Stomach (tissue), 9 donors: ENCODE results near the gene GIMAP8. TPM values are rescaled to one million over a fixed set of nuclear protein-coding genes. Genes with fewer than 3 reads are reported as not detected.
"Not testable (repeated sequence)": the region's sequence is repeated elsewhere in the genome, so short reads cannot be mapped to it uniquely, and the experiment has no call there.

ENCODE experiments used
- DNase-seq, 2 donors: peaks; one replicate each; pipeline versions ENCODE4 v3.0.0 to v3.0.0-alpha.2; 2013 to 2019
- H3K27ac ChIP-seq, 5 donors: fragments of 200-600 bp in 4 of 5; sonication (generic) in 4 of 5; one replicate each; pipeline ENCODE4 v1.5.1; 2013 to 2019; ENCODE audit warnings: mild to moderate bottlenecking in 1 of 5, moderate library complexity in 1 of 5
- H3K27me3 ChIP-seq, 3 donors: fragments of 200-600 bp; sonication (generic); one replicate each; pipeline ENCODE4 v1.5.1; 2017 to 2019; ENCODE audit warnings: mixed run types in 1 of 3
- H3K36me3 ChIP-seq, 4 donors: fragments of 200-600 bp; sonication (generic); 1 replicate in 3 of 4; 2 replicates in 1 of 4; pipeline ENCODE4 v1.5.1; 2016 to 2019
- H3K4me1 ChIP-seq, 4 donors: fragments of 200-600 bp; sonication (generic); one replicate each; pipeline ENCODE4 v1.5.1; 2016 to 2019
- H3K4me3 ChIP-seq, 4 donors: fragments of 200-600 bp; sonication (generic) in 3 of 4; one replicate each; pipeline ENCODE4 v1.5.1; 2016 to 2019; ENCODE audit warnings: mild to moderate bottlenecking in 1 of 4
- H3K9me3 ChIP-seq, 4 donors: fragments of 200-600 bp; sonication (generic); one replicate each; pipeline ENCODE4 v1.5.1; 2016 to 2019
- EP300 ChIP-seq: sonication (generic); formaldehyde crosslinking; IDR thresholded peaks from one replicate; pipeline ENCODE4 v1.6.1; 2017; ENCODE audit warnings: antibody characterized with exemption
- POLR2A ChIP-seq, 4 donors: fragments of 450-650 bp; IDR thresholded peaks; one replicate each; pipeline ENCODE4 v1.6.1; 2016; ENCODE audit warnings: antibody characterized with exemption in 4 of 4, control low read depth in 2 of 4, mild to moderate bottlenecking in 1 of 4, moderate library complexity in 1 of 4
- POLR2AphosphoS5 ChIP-seq, 3 donors: sonication (generic); formaldehyde crosslinking; IDR thresholded peaks; one replicate each; pipeline ENCODE4 v1.6.1; 2016; ENCODE audit warnings: antibody characterized with exemption in 3 of 3
- WGBS, 5 donors: extraction: QIAGEN DNeasy Blood & Tissue Kit in 3 of 5; methylation state at CpG; one replicate each; pipeline versions ENCODE4 v1.1.5 to v1.1.7; 2013 to 2018; 5-methylcytosine and 5-hydroxymethylcytosine counted together
- intact Hi-C: fragments of 100-400 bp; cut with DNase I; formaldehyde crosslinking; loops from one replicate; pipeline ENCODE4 v1.15.1; 2023; ENCODE audit warnings: low total_unique reads
- polyA plus RNA-seq, 3 donors: library from polyadenylated mRNA; stranded (reverse); fragments of 200-250 nt; gene quantifications; one replicate each; pipeline ENCODE4 v1.2.3, GENCODE V29; 2013
- total RNA-seq, 5 donors: library from RNA; depleted of rRNA; stranded (reverse); fragments of >200 nt; gene quantifications; one replicate each; pipeline versions ENCODE4 v1.1.0 to v1.2.3, GENCODE V29; 2014 to 2016
- TF ChIP-seq, protein P1 (sequence below), 7 experiments: fragments of 450-650 bp in 4 of 7; fragments of 200-600 bp in 3 of 7; sonication (generic) in 3 of 7; IDR thresholded peaks; one replicate each; pipeline ENCODE4 v1.5.1; 2016 to 2019; ENCODE audit warnings: antibody characterized with exemption in 7 of 7, control low read depth in 2 of 7, mild to moderate bottlenecking in 1 of 7
- donor health status: healthy with polysubstance abuse.
- donor health status: Bipolar disorder and iron deficiency.
- donor health status: healthy.

The GIMAP8 gene
- total and polyA plus RNA-seq, 8 donors, result under 0.01 to 8.3 (median 2.9) TPM

- TF ChIP-seq, protein P1, sequence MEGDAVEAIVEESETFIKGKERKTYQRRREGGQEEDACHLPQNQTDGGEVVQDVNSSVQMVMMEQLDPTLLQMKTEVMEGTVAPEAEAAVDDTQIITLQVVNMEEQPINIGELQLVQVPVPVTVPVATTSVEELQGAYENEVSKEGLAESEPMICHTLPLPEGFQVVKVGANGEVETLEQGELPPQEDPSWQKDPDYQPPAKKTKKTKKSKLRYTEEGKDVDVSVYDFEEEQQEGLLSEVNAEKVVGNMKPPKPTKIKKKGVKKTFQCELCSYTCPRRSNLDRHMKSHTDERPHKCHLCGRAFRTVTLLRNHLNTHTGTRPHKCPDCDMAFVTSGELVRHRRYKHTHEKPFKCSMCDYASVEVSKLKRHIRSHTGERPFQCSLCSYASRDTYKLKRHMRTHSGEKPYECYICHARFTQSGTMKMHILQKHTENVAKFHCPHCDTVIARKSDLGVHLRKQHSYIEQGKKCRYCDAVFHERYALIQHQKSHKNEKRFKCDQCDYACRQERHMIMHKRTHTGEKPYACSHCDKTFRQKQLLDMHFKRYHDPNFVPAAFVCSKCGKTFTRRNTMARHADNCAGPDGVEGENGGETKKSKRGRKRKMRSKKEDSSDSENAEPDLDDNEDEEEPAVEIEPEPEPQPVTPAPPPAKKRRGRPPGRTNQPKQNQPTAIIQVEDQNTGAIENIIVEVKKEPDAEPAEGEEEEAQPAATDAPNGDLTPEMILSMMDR (IDR thresholded peaks at IDR 0.05), result no peak
- TF ChIP-seq POLR2A (IDR thresholded peaks at IDR 0.05) (no peak), POLR2AphosphoS5 (IDR thresholded peaks at IDR 0.05) (no peak), EP300 (no peak)
- no peaks in the 10 kb centered on the region for H3K36me3 ChIP-seq
Observed at GRCh38 chr7:150487625-150488024, 37.2 kb downstream of the GIMAP8 start.

DNA sequence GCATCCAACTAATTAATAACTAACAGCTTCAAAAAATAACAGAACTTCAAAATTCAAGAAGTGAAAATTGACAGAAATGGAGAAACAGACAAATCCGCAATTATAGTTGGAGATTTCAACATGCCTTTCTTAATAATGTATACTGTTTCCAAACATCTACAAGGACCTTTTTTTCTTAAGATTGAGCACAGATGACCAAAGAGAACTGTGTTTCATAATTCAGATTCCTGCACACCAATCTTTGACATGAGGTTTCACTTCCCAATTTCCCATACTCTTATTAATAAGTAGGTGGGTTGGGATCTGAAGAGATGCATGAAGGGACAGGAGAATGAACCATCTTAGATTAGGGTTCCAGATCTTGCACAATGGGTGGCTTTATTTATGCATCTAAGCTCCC, 39.4 kb downstream of the GIMAP8 start:
- Histone ChIP-seq H3K27ac (no peak overlapping the region), H3K4me1 (no peaks in the 10 kb centered on the region), H3K9me3 (peaks cover 0 to 5% (median 2%) of the 10 kb centered on the region in 4 donors), H3K4me3 (no peak overlapping the region), H3K27me3 (no peaks in the 10 kb centered on the region), H3K36me3 (no peaks in the 10 kb centered on the region)
- intact Hi-C loops, result no loop called here
- no peak for DNase-seq
- TF ChIP-seq, protein P1 (IDR thresholded peaks at IDR 0.05), result no peak
- TF ChIP-seq POLR2A (IDR thresholded peaks at IDR 0.05), result no peak
- TF ChIP-seq POLR2AphosphoS5 (IDR thresholded peaks at IDR 0.05), result no peak
- TF ChIP-seq EP300, result no peak
- 89 to 95% (median 93%) methylated on average over 1 of the region's 1 CpG for WGBS, 5 donors

More at GRCh38 chr7:150487625-150488024, 37.2 kb downstream of the GIMAP8 start:
- Histone ChIP-seq H3K27ac (no peak overlapping the region), H3K4me1 (no peaks in the 10 kb centered on the region), H3K27me3 (no peaks in the 10 kb centered on the region), H3K4me3 (no peak overlapping the region), H3K9me3 (peaks cover 0 to 5% (median 2%) of the 10 kb centered on the region in 4 donors)
- no peak for DNase-seq
- intact Hi-C loops, result no loop called here
- WGBS, 5 donors, result 57 to 81% (median 80%) methylated on average over 2 of the region's 2 CpGs

GRCh38 chr7:150493442-150493841, 43.0 kb downstream of the GIMAP8 start:
- H3K27ac ChIP-seq, H3K9me3 ChIP-seq, H3K4me1 ChIP-seq, H3K4me3 ChIP-seq, H3K27me3 ChIP-seq, intact Hi-C loops, H3K36me3 ChIP-seq, DNase-seq: not testable (repeated sequence)
- WGBS, 5 donors, result 20 to 79% (median 27%) methylated on average over 1 to 3 of the region's 3 CpGs

DNA sequence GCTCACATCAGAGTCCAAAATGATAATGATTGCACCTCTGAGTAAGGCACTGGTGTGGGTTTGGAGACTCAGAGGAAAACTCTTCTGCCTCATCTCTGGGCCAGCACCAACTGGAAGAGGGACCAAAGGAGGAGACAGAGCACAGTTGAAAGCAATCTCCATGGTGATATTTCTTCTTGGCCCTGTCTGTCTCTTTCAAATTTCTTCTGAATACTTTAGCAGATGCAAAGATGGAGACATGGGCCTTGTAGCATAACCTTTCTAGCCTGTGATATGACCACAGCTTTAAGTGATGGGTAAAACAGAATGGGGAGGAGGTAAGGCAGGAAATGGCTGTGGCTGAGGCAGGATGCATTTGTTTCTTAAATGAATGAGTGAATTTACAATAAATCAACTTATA, 52.1 kb downstream of the GIMAP8 start:
- H3K36me3 ChIP-seq, result no peaks in the 10 kb centered on the region
- no peak for TF ChIP-seq EP300
- TF ChIP-seq, protein P1 (IDR thresholded peaks at IDR 0.05), result no peak
- peak in 1 of 2 donors; percentile 42 for DNase-seq
- H3K27me3 ChIP-seq, result no peaks in the 10 kb centered on the region
- H3K4me1 ChIP-seq, result no peaks in the 10 kb centered on the region
- no peaks in the 10 kb centered on the region for H3K9me3 ChIP-seq
- H3K27ac ChIP-seq, result peak overlapping the region in 1 of 5 donors; percentile 53
- intact Hi-C loops, result no loop called here
- no peak overlapping the region for H3K4me3 ChIP-seq

DNA sequence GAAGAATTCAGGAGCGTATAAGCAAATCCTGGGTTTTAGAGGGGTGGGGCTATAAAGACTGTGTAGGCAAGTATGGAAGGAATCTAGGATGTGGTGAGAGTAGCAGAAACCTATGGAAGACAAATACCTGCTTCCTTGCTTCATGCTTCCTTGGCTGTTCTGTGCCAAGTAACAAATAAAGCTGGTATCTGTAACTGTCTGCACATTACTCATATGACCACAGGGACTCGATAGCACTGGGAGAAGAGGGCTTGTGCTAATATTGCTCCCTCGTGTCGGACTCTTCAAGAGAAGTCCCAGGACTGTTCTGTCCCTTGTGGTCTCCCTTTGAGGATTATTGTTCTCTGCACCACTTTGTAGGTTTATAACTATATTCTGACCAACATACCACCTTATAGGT, 52.7 kb downstream of the GIMAP8 start:
- Histone ChIP-seq H3K9me3 (no peaks in the 10 kb centered on the region), H3K36me3 (no peaks in the 10 kb centered on the region), H3K4me1 (no peaks in the 10 kb centered on the region), H3K4me3 (no peak overlapping the region), H3K27ac (peak overlapping the region in 1 of 5 donors; percentile 53), H3K27me3 (no peaks in the 10 kb centered on the region)
- no peak for DNase-seq
- 73 to 81% (median 77%) methylated on average over 4 of the region's 4 CpGs for WGBS, 5 donors
- intact Hi-C loops, result no loop called here
- TF ChIP-seq POLR2A (IDR thresholded peaks at IDR 0.05), result no peak
- no peak for TF ChIP-seq POLR2AphosphoS5 (IDR thresholded peaks at IDR 0.05)
- TF ChIP-seq EP300, result no peak
- TF ChIP-seq, protein P1 (IDR thresholded peaks at IDR 0.05), result no peak
